Ramos (cell line): ENCODE results near the gene CWC22.
"Not testable (repeated sequence)": the region's sequence is repeated elsewhere in the genome, so short reads cannot be mapped to it uniquely, and the experiment has no call there.

Experiments
- in situ Hi-C: fragments of 300-500 bp; cut with MboI; formaldehyde crosslinking; loops from one replicate; pipeline ENCODE4 v1.14.3; 2022; ENCODE audit warnings: low sequenced_read_pairs; ENCODE audit not compliant: unreplicated experiment

CWC22 gene

GRCh38 chr2:179954026-179954425, 53.1 kb downstream of the CWC22 start:
- in situ Hi-C loops: no loop called here

- in situ Hi-C loops: no loop called here
Measured at GRCh38 chr2:179953359-179953758, 53.7 kb downstream of the CWC22 start.

DNA sequence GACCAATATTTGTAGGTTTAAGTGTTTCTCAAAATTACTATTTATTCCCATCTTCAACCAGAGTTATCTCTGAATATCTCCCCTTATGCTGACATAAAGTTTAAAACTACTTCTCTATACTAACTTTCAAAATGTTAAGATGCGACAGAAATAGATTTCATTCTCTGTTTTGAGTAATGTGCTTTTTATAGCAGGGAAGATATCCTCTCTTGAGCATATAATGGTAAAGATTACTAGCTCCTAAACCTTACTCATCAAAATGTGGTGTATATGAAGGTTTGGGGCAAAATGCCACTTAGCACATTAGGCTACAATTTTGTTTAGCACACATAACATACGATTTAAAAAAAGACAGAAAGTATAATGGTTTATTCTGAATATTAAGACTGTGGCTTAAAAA, 54.4 kb downstream of the CWC22 start:
- in situ Hi-C loops: no loop called here

GRCh38 chr2:179951680-179952079, 55.4 kb downstream of the CWC22 start:
- in situ Hi-C loops: no loop called here

GRCh38 chr2:179950391-179950790, 56.7 kb downstream of the CWC22 start:
- in situ Hi-C loops: no loop called here

DNA sequence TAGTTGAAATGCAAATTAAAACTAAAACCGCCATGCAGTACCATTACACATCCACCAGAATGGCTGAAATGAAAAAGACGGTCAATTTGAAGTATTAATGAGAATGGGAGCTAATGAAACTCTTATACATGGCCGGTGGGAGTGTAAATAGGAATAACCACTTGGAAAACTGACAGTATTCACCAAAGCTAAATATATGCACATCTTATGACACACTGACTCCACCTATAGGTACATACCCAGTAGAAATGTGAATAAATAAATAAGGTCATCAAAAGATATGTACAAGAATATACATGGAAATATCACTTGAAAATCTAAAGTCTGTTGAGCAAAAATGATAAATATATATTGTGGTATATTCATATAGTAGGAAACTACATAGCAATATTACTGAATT, 57.7 kb downstream of the CWC22 start:
- in situ Hi-C loops: loop anchor here (10.0 kb wide), 1 partner anchor 525 kb away; no protein-coding TSS in a partner anchor

DNA sequence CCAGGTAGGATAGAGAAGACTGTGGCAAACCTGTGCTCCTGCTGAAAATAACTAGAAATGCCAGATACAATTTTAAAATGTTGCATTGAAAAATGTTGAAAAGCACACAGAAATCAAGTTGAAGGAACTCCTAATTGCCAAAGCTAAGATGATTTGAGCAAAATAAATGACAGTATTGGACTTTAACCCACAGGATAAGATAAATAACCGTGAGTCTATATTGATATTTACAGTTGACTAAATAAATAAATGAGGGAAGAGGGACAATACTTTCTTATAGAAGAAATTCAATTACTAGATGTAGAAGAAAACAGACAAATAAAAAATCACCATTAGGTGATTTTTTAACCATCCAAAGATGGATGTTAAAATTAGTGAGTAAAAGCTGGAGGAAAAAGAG, 59.0 kb downstream of the CWC22 start:
- in situ Hi-C loops: loop anchor here (10.0 kb wide), 1 partner anchor 523 kb away; no protein-coding TSS in a partner anchor

DNA sequence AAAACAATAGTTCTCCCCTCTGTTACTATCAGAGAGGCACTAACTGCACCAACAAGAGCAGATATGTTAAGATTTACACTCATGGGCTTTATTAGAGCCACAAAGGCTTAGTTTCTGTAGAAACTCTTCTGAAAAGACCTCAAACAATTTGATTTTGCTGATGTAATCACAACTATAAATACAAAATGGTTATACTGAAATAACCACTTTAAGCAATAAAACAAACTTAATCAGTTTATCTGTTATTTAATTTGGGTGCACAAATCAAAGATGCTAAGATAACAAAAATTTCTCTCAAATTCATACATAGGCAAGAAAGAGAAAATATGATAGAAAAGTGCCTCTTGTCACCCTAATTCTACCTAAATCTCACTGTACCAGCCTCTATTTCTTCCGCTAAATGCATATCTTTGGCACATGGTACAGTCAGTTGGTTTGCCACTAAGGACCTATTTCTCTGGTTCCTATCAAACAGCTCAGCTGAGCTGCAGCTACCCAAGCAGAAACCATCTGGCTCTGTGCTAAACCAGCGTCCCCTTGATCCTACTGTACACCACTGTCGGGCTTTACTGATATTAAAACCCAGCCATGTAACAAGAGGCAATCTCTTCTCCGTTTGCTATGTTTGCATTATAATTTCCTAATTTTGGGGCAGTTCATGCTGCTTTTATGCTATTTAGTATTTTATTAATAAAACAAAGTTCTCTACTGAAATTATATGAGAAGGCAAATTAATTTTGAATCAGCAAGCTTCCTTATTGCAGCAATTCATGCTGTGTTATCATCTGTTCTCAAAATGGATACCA, 60.1 kb downstream of the CWC22 start:
- in situ Hi-C loops: loop anchor here (10.0 kb wide), 1 partner anchor 522 kb away; no protein-coding TSS in a partner anchor

DNA sequence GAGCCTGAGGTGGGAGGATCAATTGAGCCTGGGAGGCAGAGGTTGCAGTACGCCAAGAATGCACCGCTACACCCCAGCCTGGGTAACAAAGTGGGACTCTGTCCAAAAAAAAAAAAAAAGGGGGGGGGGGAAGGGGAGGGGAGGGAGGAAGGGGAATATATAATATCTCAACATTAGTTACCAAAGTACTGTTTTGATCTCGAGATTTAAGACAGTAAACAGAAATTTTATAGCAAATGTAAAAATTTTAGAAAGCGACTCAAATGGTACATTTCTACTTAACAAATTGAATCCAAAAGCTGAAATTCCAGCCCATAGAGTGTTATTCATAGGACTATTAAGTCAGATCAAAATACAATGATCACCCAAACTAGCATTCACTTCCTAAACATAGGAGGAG, 60.8 kb downstream of the CWC22 start:
- in situ Hi-C loops: loop anchor here (10.0 kb wide), 1 partner anchor 522 kb away; no protein-coding TSS in a partner anchor

GRCh38 chr2:179939259-179939658, 67.8 kb downstream of the CWC22 start:
- in situ Hi-C loops: no loop called here

DNA sequence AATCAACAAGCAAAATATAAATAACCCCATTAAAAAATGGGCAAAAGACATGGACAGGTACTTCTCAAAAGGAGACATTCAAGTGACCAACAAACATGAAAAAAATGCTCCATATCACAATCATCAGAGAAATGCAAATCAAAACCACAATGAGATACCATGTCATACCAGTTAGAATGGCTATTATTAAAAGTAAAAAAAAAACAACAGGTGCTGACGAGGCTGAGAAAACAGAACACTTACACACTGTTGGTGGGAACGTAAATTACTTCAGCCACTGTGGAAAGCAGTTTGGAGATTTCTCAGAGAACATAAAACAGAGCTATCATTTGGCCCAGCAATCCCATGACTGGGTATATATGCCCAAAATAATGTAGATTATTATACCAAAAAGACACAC, 69.1 kb downstream of the CWC22 start:
- in situ Hi-C loops: no loop called here

- in situ Hi-C loops: no loop called here
Measured at GRCh38 chr2:179936654-179937053, 70.4 kb downstream of the CWC22 start.

DNA sequence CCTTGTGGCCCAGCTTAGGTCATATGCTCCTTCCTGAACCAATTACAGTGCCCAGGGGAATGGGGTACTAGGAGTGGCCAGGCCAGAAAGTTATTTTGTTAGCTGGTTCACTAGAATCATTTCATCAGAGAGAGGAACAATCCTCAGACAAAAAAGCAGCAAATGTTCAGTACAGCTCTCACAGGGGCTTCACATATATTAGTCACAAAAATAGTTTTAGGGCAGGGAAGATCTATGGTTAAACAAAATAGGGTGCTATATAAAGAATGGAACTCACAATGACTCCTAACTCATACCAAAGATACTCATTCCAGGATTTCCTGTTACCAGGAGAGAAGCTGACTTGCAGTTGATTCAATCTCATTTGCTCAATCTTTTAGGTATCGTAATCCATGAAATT, 71.0 kb downstream of the CWC22 start:
- in situ Hi-C loops: no loop called here

GRCh38 chr2:179932786-179933185, 74.3 kb downstream of the CWC22 start:
- in situ Hi-C loops: no loop called here

GRCh38 chr2:179931502-179931901, 75.6 kb downstream of the CWC22 start:
- in situ Hi-C loops: no loop called here

GRCh38 chr2:179929997-179930396, 77.1 kb downstream of the CWC22 start:
- in situ Hi-C loops: not testable (repeated sequence)

- in situ Hi-C loops: no loop called here
Measured at GRCh38 chr2:179927041-179927440, 80.1 kb downstream of the CWC22 start.

DNA sequence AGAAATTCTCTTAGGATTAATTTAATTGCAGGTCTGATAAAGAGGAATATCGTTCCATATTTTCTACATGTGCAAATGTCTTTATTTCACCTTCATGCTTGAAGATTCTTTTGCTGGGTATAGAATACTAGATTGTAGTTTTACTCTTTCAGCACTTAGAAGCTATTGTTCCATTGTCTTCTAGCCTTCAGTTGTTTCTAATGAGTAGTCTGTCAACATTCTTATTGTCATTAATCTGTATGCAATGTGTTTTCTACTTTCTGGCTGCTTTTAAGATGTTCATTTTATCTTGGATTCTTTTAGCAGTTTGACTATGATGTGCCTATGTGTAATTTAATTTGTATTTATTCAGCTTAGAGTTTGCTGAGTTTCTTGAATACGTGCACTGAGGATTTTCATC, 81.4 kb downstream of the CWC22 start:
- in situ Hi-C loops: no loop called here

GRCh38 chr2:179917272-179917671, 89.8 kb downstream of the CWC22 start:
- in situ Hi-C loops: no loop called here

GRCh38 chr2:179915395-179915992, 91.6 kb downstream of the CWC22 start:
- in situ Hi-C loops: no loop called here

- in situ Hi-C loops: no loop called here
Measured at GRCh38 chr2:179913809-179914208, 93.3 kb downstream of the CWC22 start.

DNA sequence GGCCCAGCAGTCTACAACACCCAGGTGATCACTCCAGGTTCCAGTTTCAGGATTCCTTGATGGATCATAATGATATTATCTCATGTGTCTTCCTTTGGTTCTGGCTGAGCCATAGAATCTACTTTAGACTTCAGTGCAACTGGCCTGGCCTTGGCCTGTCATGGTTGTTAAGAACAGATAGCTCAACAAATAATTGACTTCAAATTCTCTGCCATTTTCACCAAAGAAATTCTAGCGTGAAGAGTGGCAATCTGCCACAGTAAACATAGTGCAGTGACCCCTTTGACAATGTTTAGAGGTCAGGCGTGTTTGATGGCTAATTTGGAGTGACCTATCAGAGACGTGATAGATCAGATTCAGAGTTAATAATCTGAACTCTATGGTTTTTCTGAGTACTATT, 95.5 kb downstream of the CWC22 start:
- in situ Hi-C loops: no loop called here
